Loucy (cell line): ENCODE data around the gene ZFAND2B.
A peak's percentile ranks its signal among the peaks of the same experiment; 100 is the strongest.

Source experiments
- H2AFZ ChIP-seq: fragments of 200-600 bp; sonication (generic); 2 replicates; pipeline ENCODE4 v1.6.0; 2016; ENCODE audit warnings: antibody characterized with exemption, mild to moderate bottlenecking, low read length, moderate library complexity
- H3F3A ChIP-seq: fragments of 200-600 bp; 2 replicates; pipeline ENCODE4 v1.6.0; 2016; ENCODE audit warnings: antibody characterized with exemption, low read depth, mild to moderate bottlenecking
- H3K27me3 ChIP-seq: fragments of 200-600 bp; sonication (generic); 2 replicates; pipeline ENCODE4 v1.6.1; 2014; ENCODE audit warnings: low read length, mild to moderate bottlenecking; ENCODE audit not compliant: insufficient read depth, poor library complexity, severe bottlenecking
- H3K36me3 ChIP-seq: fragments of 200-600 bp; sonication (generic); 2 replicates; pipeline ENCODE4 v1.6.1; 2016; ENCODE audit warnings: low read length; ENCODE audit not compliant: insufficient read depth
- H3K4me1 ChIP-seq: fragments of 200-600 bp; sonication (generic); 2 replicates; pipeline ENCODE4 v1.5.1; 2014; ENCODE audit warnings: low read length, mild to moderate bottlenecking; ENCODE audit not compliant: insufficient read depth, poor library complexity, severe bottlenecking
- H3K4me2 ChIP-seq: fragments of 200-600 bp; sonication (generic); 2 replicates; pipeline ENCODE4 v1.6.0; 2014; ENCODE audit warnings: antibody characterized with exemption, low read length, low read depth, mild to moderate bottlenecking; ENCODE audit not compliant: poor library complexity, severe bottlenecking
- H3K4me3 ChIP-seq: fragments of 200-600 bp; sonication (generic); 2 replicates; pipeline ENCODE4 v1.5.1; 2014; ENCODE audit warnings: low read length, mild to moderate bottlenecking, mixed read lengths; ENCODE audit not compliant: poor library complexity, severe bottlenecking
- H3K79me2 ChIP-seq: fragments of 200-600 bp; sonication (generic); 2 replicates; pipeline ENCODE4 v1.6.1; 2014; ENCODE audit warnings: low read length; ENCODE audit not compliant: insufficient read depth
- H3K9ac ChIP-seq: fragments of 200-600 bp; sonication (generic); 2 replicates; pipeline ENCODE4 v1.6.0; 2014; ENCODE audit warnings: mild to moderate bottlenecking, low read depth, low read length, moderate library complexity; ENCODE audit not compliant: poor library complexity, severe bottlenecking
- H3K9me2 ChIP-seq: fragments of 200-600 bp; sonication (generic); replicated peaks from 2 replicates; pipeline ENCODE4 v1.6.1; 2016; ENCODE audit warnings: low read depth, low read length, mixed read lengths
- H3K9me3 ChIP-seq: fragments of 200-600 bp; sonication (generic); 2 replicates; pipeline ENCODE4 v1.6.1; 2014; ENCODE audit warnings: mild to moderate bottlenecking, antibody characterized with exemption, low read length, low read depth; ENCODE audit not compliant: insufficient read depth
- H4K20me1 ChIP-seq: fragments of 200-600 bp; sonication (generic); 2 replicates; pipeline ENCODE4 v1.6.0; 2014; ENCODE audit warnings: antibody characterized with exemption, low read length, mild to moderate bottlenecking; ENCODE audit not compliant: insufficient read depth, poor library complexity, severe bottlenecking
- CTCF ChIP-seq: fragments of 200-600 bp; sonication (generic); conservative IDR thresholded peaks from 2 replicates; pipeline ENCODE4 v1.5.1; 2014; ENCODE audit warnings: mild to moderate bottlenecking, antibody characterized with exemption, low read length
- EZH2phosphoT487 ChIP-seq: fragments of 200-600 bp; IDR thresholded peaks from 2 replicates; pipeline ENCODE4 v1.6.1; 2018; ENCODE audit warnings: antibody characterized with exemption, mild to moderate bottlenecking, moderate library complexity, borderline replicate concordance

ZFAND2B gene

GRCh38 chr2:219204425-219205164 is 2.0 kb upstream of the ZFAND2B start:
- Histone ChIP-seq H2AFZ (no peak overlapping the region), H3K9me2 (no peaks in the 10 kb centered on the region), H3F3A (peaks cover 8% of the 10 kb centered on the region; the same call in 1 of the 2 replicates), H3K4me2 (no peak overlapping the region), H3K79me2 (peaks cover 9% of the 10 kb centered on the region; the same call in 1 of the 2 replicates), H3K4me3 (no peak overlapping the region), H3K27me3 (no peaks in the 10 kb centered on the region), H3K9me3 (peaks cover 8% of the 10 kb centered on the region; the same call in 1 of the 2 replicates), H3K36me3 (no peaks in the 10 kb centered on the region), H3K4me1 (peaks cover 22% of the 10 kb centered on the region), H4K20me1 (peaks cover 4% of the 10 kb centered on the region), H3K9ac (no peak overlapping the region)
- TF ChIP-seq EZH2phosphoT487: no peak

- H3K9ac ChIP-seq: no peak overlapping the region
These were observed 1.4 kb upstream of the ZFAND2B start for GRCh38 chr2:219205165-219205538.

GRCh38 chr2:219205981-219206327 is 628 bp upstream of the ZFAND2B start:
- Histone ChIP-seq H3K9me3 (peaks cover 8% of the 10 kb centered on the region; the same call in 1 of the 2 replicates), H3K27me3 (no peaks in the 10 kb centered on the region), H3K9ac (peak overlapping the region; percentile 87), H3K4me2 (peak overlapping the region; percentile 99), H4K20me1 (peaks cover 4% of the 10 kb centered on the region), H2AFZ (peak overlapping the region; percentile 90), H3K4me1 (peaks cover 18% of the 10 kb centered on the region), H3F3A (0 out of 2 replicates have a peak, but pooled peaks cover 5% of the 10 kb centered on the region), H3K4me3 (peak overlapping the region; percentile 90), H3K79me2 (peaks cover 9% of the 10 kb centered on the region; the same call in 1 of the 2 replicates), H3K9me2 (no peaks in the 10 kb centered on the region), H3K36me3 (no peaks in the 10 kb centered on the region)
- TF ChIP-seq CTCF: no peak
- no peak for TF ChIP-seq EZH2phosphoT487

More at GRCh38 chr2:219205165-219205538, 1.4 kb upstream of the ZFAND2B start:
- Histone ChIP-seq H3K79me2 (peaks cover 9% of the 10 kb centered on the region; the same call in 1 of the 2 replicates), H3K4me3 (no peak overlapping the region), H3K36me3 (no peaks in the 10 kb centered on the region), H2AFZ (no peak overlapping the region), H3F3A (peaks cover 8% of the 10 kb centered on the region; the same call in 1 of the 2 replicates), H3K9me3 (peaks cover 8% of the 10 kb centered on the region; the same call in 1 of the 2 replicates), H3K4me1 (peaks cover 18% of the 10 kb centered on the region), H3K27me3 (no peaks in the 10 kb centered on the region), H3K9me2 (no peaks in the 10 kb centered on the region), H3K4me2 (no peak overlapping the region), H4K20me1 (peaks cover 4% of the 10 kb centered on the region)
- TF ChIP-seq CTCF (no peak), EZH2phosphoT487 (no peak)
